Thymus (tissue), 11 donors: ENCODE results near the gene CPNE8. TPM values are rescaled to one million over a fixed set of nuclear protein-coding genes. Genes with fewer than 3 reads are reported as not detected.

ENCODE experiments used
- DNase-seq, 9 donors: peaks; one replicate each; pipeline ENCODE4 v3.0.0-alpha.2; 2013; ENCODE audit warnings: low spot score in 9 of 9, low read depth in 6 of 9, missing footprints in 1 of 9
- H3K27ac ChIP-seq, 2 donors: one replicate each; pipeline ENCODE4 v1.5.1; 2013; ENCODE audit warnings: control low read depth in 1 of 2, low read depth in 1 of 2, low read length in 1 of 2, mild to moderate bottlenecking in 1 of 2, moderate library complexity in 1 of 2
- H3K27me3 ChIP-seq, 2 donors: one replicate each; pipeline ENCODE4 v1.5.1; 2013; ENCODE audit warnings: low read length in 1 of 2; ENCODE audit not compliant: control insufficient read depth in 2 of 2, insufficient read depth in 1 of 2
- H3K36me3 ChIP-seq, 2 donors: one replicate each; pipeline ENCODE4 v1.5.1; 2013; ENCODE audit warnings: low read length in 1 of 2, mild to moderate bottlenecking in 1 of 2, moderate library complexity in 1 of 2; ENCODE audit not compliant: control insufficient read depth in 2 of 2, insufficient read depth in 2 of 2
- H3K4me1 ChIP-seq, 2 donors: one replicate each; pipeline ENCODE4 v1.5.1; 2013; ENCODE audit warnings: low read length in 2 of 2; ENCODE audit not compliant: control insufficient read depth in 2 of 2, insufficient read depth in 2 of 2
- H3K4me3 ChIP-seq, 2 donors: one replicate each; pipeline ENCODE4 v1.5.1; 2013; ENCODE audit warnings: low read length in 2 of 2, control low read depth in 1 of 2, mild to moderate bottlenecking in 1 of 2
- H3K9me3 ChIP-seq, 2 donors: one replicate each; pipeline ENCODE4 v1.5.1; 2013; ENCODE audit warnings: low read length in 1 of 2, mild to moderate bottlenecking in 1 of 2; ENCODE audit not compliant: control insufficient read depth in 2 of 2, insufficient read depth in 1 of 2
- WGBS: extraction: QIAGEN DNeasy Blood & Tissue Kit; methylation state at CpG from one replicate; pipeline ENCODE4 v1.1.7; 2013; 5-methylcytosine and 5-hydroxymethylcytosine counted together
- polyA plus RNA-seq: library from polyadenylated mRNA; stranded (reverse); fragments of 200-250 nt; gene quantifications from one replicate; pipeline ENCODE4 v1.2.3, GENCODE V29; 2013
- total RNA-seq: library from RNA; stranded (reverse); fragments of 120-200 nt; gene quantifications from one replicate; pipeline ENCODE4 v1.2.4, GENCODE V29; 2013
- donor health status: healthy.

CPNE8 gene
- total and polyA plus RNA-seq, 2 donors = 5.1 to 13.4 TPM

DNA sequence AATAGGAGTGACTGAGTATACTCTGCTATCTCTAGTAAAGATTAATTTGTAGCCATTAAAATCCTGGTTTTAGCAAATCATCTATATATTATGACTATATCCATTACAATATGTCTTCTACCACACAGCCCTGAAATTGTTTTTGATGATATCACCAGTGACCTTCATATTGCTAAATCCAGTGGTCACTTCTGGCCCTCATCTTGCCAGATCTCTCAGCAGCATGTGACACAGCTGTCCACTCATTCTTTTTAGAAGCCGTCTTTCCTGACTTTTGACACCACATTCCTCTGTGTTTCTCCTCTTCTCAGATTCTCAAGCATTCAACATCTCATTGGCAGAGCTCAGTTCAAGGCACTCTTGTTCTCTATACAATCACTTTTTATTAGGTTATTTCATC is 54.9 kb downstream of the CPNE8 start:
- Histone ChIP-seq H3K27me3 (no peaks in the 10 kb centered on the region), H3K4me1 (no peaks in the 10 kb centered on the region), H3K4me3 (no peak overlapping the region), H3K27ac (no peak overlapping the region), H3K36me3 (no peaks in the 10 kb centered on the region), H3K9me3 (no peaks in the 10 kb centered on the region)
- DNase-seq = no peak
- WGBS = 98% methylated on average over 1 of the region's 1 CpG

DNA sequence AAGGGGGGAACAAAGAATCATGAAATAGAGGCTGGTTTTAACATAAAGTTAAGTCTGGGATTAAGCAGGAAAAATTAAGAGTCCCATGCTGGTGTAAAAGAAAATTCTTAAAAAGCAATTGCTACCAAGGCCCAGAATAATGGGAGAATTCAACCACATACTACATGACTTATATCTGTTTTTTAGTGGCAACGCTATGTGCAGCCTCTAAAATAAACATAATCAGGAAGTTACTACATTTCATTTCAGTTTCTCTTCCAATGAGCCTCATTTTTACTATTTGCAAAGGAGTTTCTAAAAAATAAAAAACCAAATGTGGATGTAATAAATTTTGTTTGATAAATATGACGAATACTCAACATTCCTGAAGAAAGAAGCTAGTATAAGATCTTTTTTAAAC is 58.1 kb downstream of the CPNE8 start:
- H3K4me3 ChIP-seq = no peak overlapping the region
- H3K36me3 ChIP-seq = no peaks in the 10 kb centered on the region
- no peak overlapping the region for H3K27ac ChIP-seq
- WGBS = 96% methylated on average over 2 of the region's 2 CpGs
- no peaks in the 10 kb centered on the region for H3K9me3 ChIP-seq
- H3K27me3 ChIP-seq = no peaks in the 10 kb centered on the region
- DNase-seq = no peak
- no peaks in the 10 kb centered on the region for H3K4me1 ChIP-seq

DNA sequence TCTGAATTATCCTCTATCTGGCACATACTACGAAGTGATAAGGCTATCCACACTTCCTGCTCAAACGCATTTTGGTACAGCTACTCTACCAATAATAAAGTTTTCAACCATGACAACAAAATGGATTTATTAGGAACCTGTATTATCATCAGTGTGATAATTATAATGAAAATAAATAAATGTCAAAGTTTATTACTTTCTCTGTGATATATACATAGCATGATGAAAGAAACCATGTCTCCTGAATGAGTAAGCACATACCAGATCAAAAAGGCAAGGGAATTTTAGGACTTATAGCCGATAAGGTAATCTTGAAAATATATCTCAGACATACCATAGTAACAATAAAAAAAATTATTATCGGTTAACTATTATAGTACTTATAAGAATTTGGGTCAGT is 61.1 kb downstream of the CPNE8 start:
- Histone ChIP-seq H3K4me1 (no peaks in the 10 kb centered on the region), H3K27ac (no peak overlapping the region)
- WGBS = 97% methylated on average over 4 of the region's 4 CpGs

DNA sequence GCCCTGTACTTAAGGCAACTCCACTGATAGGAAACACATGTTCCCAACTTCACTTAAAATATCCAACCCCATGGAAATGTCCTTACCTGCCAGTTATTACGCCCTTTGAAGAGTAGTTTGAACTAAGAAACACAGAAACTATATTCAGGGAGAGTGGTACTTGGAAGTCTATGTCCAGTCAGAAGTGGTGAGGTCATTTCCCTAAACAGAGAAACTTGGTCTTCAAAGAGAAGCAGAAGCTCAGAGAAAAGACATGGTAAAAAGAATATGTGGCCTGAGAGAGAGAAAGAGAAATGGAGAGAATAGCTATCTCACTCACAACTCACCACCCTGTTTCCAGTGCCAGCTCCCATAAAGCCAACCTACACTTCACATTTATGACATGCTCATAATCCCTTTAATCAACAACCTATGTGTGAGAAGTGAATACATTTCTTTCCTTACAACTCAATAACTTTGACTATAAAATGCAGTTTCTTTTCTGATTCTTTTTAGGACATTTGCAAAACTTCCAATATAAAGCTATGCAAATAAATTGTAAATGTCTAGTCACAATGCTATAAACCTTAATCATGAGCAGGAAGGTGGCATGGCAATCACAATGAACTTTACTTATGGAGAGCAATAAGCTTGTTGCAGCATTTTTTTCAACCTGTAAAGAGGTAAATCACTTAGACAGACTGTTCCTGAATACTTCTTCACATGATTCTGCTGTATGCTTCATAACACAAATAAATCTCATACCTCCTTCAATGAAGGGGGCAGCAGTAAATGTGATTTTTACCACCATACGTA is 67.1 kb downstream of the CPNE8 start:
- no peaks in the 10 kb centered on the region for H3K4me1 ChIP-seq
- H3K27ac ChIP-seq = no peak overlapping the region
- WGBS = 97% methylated on average over 2 of the region's 2 CpGs
- no peaks in the 10 kb centered on the region for H3K9me3 ChIP-seq
- no peak for DNase-seq
- H3K27me3 ChIP-seq = no peaks in the 10 kb centered on the region
- H3K36me3 ChIP-seq = no peaks in the 10 kb centered on the region
- H3K4me3 ChIP-seq = no peak overlapping the region

More for the DNA sequence above, 61.1 kb downstream of the CPNE8 start:
- no peak for DNase-seq
- no peak overlapping the region for H3K4me3 ChIP-seq
- no peaks in the 10 kb centered on the region for H3K36me3 ChIP-seq
- H3K27me3 ChIP-seq = no peaks in the 10 kb centered on the region
- H3K9me3 ChIP-seq = no peaks in the 10 kb centered on the region

DNA sequence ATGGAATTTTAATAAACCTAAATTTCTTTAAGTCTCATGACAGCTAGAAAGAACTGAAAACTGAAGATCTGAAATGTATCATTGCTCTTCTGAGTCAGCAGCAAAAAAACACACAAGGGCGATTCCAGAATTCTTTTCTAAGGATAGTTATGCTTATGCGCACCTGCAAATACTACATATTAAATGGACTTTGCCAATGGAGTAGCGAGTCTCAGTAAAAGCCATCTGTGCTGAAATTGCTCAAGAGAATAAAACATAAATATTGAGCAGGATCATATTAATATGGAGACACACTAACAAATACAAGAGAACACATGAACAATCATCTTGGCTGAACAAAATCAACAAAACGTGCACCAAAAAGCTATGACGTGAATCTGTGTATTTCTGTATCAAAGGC is 73.7 kb downstream of the CPNE8 start:
- Histone ChIP-seq H3K4me3 (no peak overlapping the region), H3K27ac (no peak overlapping the region), H3K36me3 (no peaks in the 10 kb centered on the region), H3K4me1 (no peaks in the 10 kb centered on the region), H3K9me3 (no peaks in the 10 kb centered on the region), H3K27me3 (no peaks in the 10 kb centered on the region)
- 97% methylated on average over 5 of the region's 5 CpGs for WGBS
- no peak for DNase-seq

DNA sequence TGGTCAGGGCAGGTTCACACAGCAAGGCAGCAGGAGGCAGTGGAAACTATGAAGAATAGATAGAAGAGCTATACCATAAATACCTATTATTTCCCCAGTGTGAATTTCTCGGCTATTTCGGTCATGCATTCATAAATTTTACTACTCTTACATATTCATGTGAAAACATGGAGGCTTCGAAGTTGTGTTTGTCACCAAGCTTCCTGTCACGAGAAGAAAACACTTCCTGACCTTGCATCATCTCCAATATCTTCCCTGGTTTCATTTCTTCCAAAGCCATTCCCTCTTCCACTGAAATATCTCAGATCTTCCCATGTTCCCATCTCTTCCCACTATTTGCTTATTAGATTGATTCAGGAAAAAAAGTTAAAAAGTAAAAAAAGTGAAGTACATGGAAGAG is 80.4 kb downstream of the CPNE8 start:
- no peak for DNase-seq
- no peaks in the 10 kb centered on the region for H3K4me1 ChIP-seq
- H3K9me3 ChIP-seq = no peaks in the 10 kb centered on the region
- H3K27me3 ChIP-seq = no peaks in the 10 kb centered on the region
- WGBS = 93% methylated on average over 4 of the region's 4 CpGs
- H3K36me3 ChIP-seq = no peaks in the 10 kb centered on the region
- no peak overlapping the region for H3K27ac ChIP-seq
- H3K4me3 ChIP-seq = no peak overlapping the region

DNA sequence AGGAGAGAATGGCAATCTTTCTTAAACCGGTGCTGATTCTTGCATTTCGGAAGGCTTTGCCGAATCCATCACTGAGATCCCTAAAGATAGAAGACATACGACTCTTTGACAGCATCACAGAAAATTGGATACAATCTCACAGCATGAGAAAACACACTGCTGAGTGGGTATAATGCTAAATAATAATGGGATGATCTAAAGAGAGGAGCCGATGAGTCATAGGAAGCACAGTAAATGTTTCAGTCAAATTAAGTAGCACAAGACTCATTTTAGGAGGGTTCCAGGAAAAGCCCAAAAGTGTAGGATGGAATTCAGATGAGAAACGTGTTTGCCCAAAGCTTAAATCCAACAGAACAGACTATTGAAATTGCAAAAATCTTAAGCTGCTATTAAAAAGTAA is 81.7 kb downstream of the CPNE8 start:
- Histone ChIP-seq H3K27me3 (no peaks in the 10 kb centered on the region), H3K36me3 (no peaks in the 10 kb centered on the region), H3K4me3 (no peak overlapping the region), H3K4me1 (no peaks in the 10 kb centered on the region), H3K27ac (no peak overlapping the region), H3K9me3 (no peaks in the 10 kb centered on the region)
- WGBS = 96% methylated on average over 6 of the region's 6 CpGs
- DNase-seq = no peak

DNA sequence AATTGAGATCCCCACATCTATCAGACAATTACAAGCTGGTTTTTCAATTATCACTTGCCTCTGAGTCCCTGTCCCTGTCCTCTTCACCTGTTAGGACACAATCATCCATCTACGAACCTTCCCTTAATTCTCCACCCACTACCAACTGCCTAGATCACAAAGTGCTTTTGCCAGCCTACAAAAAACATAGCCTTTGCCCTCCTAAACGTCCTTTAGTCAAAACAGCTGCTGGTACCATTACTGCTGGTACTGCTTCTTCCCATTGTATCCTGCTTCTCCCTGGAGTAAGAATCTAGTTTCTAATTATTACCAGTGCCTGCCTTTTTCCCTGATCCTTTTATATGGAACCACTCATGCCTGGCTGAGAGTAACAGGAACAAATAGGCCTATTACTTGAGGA is 82.1 kb downstream of the CPNE8 start:
- no peaks in the 10 kb centered on the region for H3K4me1 ChIP-seq
- H3K36me3 ChIP-seq = no peaks in the 10 kb centered on the region
- no peak for DNase-seq
- H3K27me3 ChIP-seq = no peaks in the 10 kb centered on the region
- H3K9me3 ChIP-seq = no peaks in the 10 kb centered on the region
- no peak overlapping the region for H3K27ac ChIP-seq
- no peak overlapping the region for H3K4me3 ChIP-seq
- 89% methylated on average over 2 of the region's 2 CpGs for WGBS

DNA sequence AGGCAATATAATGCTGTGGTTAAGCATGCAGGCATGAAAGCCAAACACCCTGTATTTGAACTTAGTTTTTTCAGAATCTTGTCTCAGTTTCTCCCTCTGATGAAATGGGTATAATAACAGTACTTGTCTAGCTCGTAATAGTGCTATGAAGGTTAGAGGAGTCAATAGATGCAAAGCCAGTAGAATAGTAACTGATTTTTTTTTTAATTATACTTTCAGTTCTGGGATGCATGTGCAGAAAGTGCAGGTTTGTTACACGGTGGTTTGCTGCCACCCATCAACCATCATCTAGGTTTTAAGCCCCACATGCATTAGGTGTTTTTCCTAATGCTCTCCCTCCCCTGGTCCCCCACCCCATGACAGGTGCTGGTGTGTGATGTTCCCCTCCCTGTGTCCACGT is 87.4 kb downstream of the CPNE8 start:
- H3K4me3 ChIP-seq = no peak overlapping the region
- no peaks in the 10 kb centered on the region for H3K27me3 ChIP-seq
- H3K4me1 ChIP-seq = no peaks in the 10 kb centered on the region
- 92% methylated on average over 3 of the region's 3 CpGs for WGBS
- no peaks in the 10 kb centered on the region for H3K36me3 ChIP-seq
- H3K9me3 ChIP-seq = no peaks in the 10 kb centered on the region
- no peak for DNase-seq
- H3K27ac ChIP-seq = no peak overlapping the region
